Measurements from ENCODE around the gene PDZRN4.
"Not testable (repeated sequence)": the region's sequence is repeated elsewhere in the genome, so short reads cannot be mapped to it uniquely, and the experiment has no call there.

Gene PDZRN4

DNA sequence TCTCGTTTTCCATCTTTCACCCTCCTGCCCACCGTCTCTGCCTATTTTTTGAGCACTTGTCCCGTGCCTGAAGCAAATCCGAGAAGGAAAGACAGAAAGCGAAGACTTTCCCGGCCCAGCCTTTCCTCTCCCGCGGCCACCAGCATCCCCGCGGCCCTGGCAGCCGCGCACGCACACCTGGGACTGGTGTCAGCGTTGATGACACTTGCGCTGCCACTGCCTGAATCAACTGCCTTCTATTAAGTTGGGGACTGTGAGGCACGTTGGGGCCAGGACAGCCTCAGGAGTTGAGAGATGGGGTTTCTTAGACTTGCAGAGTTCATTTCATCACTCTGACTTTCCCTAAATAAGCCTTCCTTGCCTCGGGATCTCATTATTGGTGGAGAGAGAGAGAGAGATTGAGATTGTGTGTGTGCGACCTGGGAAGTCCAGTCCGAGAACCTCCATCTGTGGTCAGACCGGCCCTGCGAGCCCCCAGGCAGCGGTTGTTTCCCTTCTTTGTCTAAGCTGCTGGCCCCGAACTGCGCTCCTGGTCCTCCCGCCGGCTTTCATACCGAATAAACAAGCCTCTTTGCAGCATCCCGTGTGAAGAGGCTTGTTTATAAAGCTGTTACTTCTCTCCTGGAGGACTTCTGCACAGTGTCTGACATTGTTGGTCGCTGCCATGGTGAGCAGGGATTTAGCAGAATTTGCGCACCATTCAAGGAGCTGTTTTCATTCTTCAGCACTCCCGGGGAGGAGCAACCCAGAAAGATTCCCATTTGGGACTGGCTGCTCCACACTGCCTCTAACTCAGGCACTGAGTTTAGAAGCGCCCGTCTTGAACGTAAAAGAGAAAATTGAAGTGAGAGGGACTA, 1.5 kb downstream of the PDZRN4 start:
- H3K4me1 Mint-ChIP-seq = peaks cover 6% of the 10 kb centered on the region
- no peaks in the 10 kb centered on the region for H3K9me3 Mint-ChIP-seq
- DNase-seq (ENCODE audit: low spot score in 2 of 2) (no peak), ATAC-seq (replicated peaks; ENCODE audit: extremely low read depth, poor library complexity, severe bottlenecking) (no peak)
- H3K27ac Mint-ChIP-seq (ENCODE audit: low read depth) = no peak overlapping the region
- peaks cover 35% of the 10 kb centered on the region for H3K27me3 Mint-ChIP-seq
- H3K36me3 Mint-ChIP-seq (ENCODE audit: insufficient read depth) = no peaks in the 10 kb centered on the region
- no peak overlapping the region for H3K4me3 Mint-ChIP-seq

DNA sequence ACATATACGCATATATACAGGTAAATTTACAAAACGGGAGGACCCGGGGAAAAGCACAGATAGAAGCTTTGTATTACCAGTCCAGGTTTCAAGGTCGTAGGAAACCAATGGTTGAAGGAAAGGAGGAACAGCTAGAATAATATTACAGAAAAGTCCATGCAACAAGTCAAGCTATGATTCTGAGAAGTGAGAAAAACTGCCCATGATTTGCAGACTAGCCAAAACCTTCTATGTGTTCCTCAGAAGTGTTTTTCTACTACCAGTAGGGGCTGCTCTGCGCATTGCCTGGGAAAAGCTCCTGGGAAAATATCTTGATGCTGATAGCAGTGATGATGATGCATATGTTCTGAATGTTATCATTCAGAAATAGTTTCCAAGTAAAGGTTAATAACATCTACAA, 2.2 kb downstream of the PDZRN4 start:
- H3K4me3 Mint-ChIP-seq = no peak overlapping the region
- no peaks in the 10 kb centered on the region for H3K9me3 Mint-ChIP-seq
- peaks cover 6% of the 10 kb centered on the region for H3K4me1 Mint-ChIP-seq
- peaks cover 35% of the 10 kb centered on the region for H3K27me3 Mint-ChIP-seq
- ATAC-seq (replicated peaks; ENCODE audit: extremely low read depth, poor library complexity, severe bottlenecking) (no peak), DNase-seq (ENCODE audit: low spot score in 2 of 2) (no peak)
- H3K36me3 Mint-ChIP-seq (ENCODE audit: insufficient read depth) = no peaks in the 10 kb centered on the region
- H3K27ac Mint-ChIP-seq (ENCODE audit: low read depth) = no peak overlapping the region

DNA sequence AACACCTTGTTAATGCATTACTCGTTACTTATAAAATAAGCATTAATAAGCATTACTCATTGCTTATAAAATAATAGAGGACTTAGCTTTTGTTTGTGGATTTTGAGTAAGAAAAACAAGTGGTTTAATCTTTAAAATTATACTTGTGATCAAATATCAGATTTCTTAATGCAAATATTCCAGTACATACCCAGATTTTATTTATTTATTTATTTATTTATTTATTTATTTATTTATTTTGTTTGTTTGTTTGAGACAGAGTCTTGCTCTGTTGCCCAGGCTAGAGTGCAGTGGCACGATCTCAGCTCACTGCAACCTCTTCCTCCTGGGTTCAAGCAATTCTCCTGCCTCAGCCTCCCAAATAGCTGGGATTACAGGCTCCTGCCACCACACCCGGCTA, 3.4 kb downstream of the PDZRN4 start:
- not testable (repeated sequence) for H3K9me3 Mint-ChIP-seq; H3K4me1 Mint-ChIP-seq; DNase-seq (ENCODE audit: low spot score in 2 of 2); H3K27ac Mint-ChIP-seq (ENCODE audit: low read depth); H3K36me3 Mint-ChIP-seq (ENCODE audit: insufficient read depth); H3K4me3 Mint-ChIP-seq; ATAC-seq (replicated peaks; ENCODE audit: extremely low read depth, poor library complexity, severe bottlenecking)
- H3K27me3 Mint-ChIP-seq = peaks cover 34% of the 10 kb centered on the region

DNA sequence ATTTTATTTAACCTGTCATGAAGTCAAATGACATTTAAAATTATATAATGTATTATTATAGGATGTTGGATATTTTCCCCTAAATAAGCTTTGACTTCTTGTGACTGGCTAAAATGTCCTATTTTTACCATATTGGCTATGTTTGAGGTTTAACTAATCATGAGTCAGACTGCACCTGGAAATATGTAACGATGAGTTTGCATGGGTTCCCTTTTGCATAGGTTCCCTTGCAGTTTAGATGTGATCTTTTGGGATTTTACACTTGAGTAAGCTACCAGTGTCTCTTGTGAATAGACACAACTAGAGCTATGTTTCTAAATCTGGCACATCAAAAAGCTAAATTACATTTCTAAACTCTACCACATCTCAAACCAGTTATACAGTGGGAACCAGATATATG, 5.2 kb downstream of the PDZRN4 start:
- H3K36me3 Mint-ChIP-seq (ENCODE audit: insufficient read depth) = no peaks in the 10 kb centered on the region
- no peak for ATAC-seq (replicated peaks; ENCODE audit: extremely low read depth, poor library complexity, severe bottlenecking)
- H3K27me3 Mint-ChIP-seq = peaks cover 18% of the 10 kb centered on the region
- H3K27ac Mint-ChIP-seq (ENCODE audit: low read depth) = no peak overlapping the region
- H3K4me1 Mint-ChIP-seq = peaks cover 6% of the 10 kb centered on the region
- no peaks in the 10 kb centered on the region for H3K9me3 Mint-ChIP-seq
- no peak for DNase-seq (ENCODE audit: low spot score in 2 of 2)
- no peak overlapping the region for H3K4me3 Mint-ChIP-seq

DNA sequence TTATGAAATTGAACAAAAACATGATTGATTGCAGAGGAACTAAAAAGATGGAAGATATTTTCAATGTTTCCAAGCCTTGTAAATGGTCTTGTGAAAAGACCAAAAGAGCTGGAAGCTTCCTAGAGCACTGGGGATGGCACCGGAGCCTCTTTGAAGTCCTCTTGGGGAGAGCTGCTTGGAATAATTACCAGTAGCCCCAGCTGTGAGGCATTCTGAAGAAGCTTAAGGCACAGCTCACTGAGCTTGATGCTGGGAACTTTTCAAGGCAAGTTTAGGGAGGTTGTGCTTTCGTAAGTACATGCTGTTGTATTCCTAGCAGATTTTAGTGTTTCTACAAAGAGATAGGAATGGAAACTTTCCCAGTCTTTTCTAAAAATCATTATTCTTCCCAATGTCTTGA, 13.9 kb downstream of the PDZRN4 start:
- DNase-seq (ENCODE audit: low spot score in 2 of 2) (no peak), ATAC-seq (replicated peaks; ENCODE audit: extremely low read depth, poor library complexity, severe bottlenecking) (no peak)
- no peaks in the 10 kb centered on the region for H3K4me1 Mint-ChIP-seq
- no peaks in the 10 kb centered on the region for H3K9me3 Mint-ChIP-seq
- no peaks in the 10 kb centered on the region for H3K36me3 Mint-ChIP-seq (ENCODE audit: insufficient read depth)
- no peaks in the 10 kb centered on the region for H3K27me3 Mint-ChIP-seq
- no peak overlapping the region for H3K4me3 Mint-ChIP-seq
- no peak overlapping the region for H3K27ac Mint-ChIP-seq (ENCODE audit: low read depth)

DNA sequence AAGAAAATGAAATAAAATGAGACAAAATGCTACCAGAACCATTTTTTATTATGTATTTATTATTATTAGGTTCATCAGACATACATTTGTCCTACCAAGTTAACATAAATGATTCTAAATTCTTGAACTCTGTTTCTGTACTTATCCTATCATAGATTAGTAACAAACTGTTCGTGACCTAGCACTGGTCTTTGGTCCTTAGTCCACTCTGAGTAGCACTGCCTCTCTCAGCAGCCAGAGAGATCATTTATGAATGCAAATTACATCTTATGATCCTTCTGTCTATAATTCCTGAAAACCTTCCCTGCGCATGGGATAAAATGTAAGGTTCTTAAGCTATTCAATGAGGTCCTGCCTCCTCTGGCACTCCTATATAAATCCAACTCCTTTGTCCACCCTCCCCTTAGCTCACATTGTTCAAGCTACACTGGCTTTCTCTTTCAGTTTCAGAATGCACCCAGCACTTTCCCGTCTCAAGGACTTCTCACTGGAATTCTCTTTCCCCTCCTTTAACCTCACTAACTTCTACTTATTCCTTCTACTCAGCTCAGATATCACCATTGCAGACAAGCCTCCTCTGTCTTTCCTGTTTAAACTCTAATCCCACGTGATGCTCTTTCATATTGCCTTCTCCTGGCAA, 17.1 kb downstream of the PDZRN4 start:
- Mint-ChIP-seq H3K27me3 (no peaks in the 10 kb centered on the region), H3K36me3 (ENCODE audit: insufficient read depth) (no peaks in the 10 kb centered on the region), H3K9me3 (no peaks in the 10 kb centered on the region), H3K4me3 (no peak overlapping the region), H3K4me1 (no peaks in the 10 kb centered on the region), H3K27ac (ENCODE audit: low read depth) (no peak overlapping the region)
- DNase-seq (ENCODE audit: low spot score in 2 of 2) (no peak), ATAC-seq (replicated peaks; ENCODE audit: extremely low read depth, poor library complexity, severe bottlenecking) (no peak)

DNA sequence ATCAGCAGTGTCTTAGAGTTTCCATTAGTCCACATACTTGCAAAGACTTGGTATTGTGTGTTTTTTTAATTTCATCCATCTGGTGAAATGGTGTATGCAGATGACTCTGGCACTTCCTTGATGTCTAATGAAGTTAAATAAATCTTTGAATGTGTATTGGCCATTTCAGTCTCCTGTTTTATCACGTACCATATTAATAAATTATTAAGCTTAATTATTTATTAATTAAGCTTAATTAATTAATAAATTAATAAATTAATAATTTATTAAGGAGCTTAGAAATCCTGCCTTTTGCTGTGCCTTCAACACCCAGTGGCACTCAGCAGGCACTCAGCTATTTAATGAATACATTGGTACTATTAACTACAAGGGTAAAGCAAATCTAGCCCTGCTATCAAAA, 18.2 kb downstream of the PDZRN4 start:
- DNase-seq (ENCODE audit: low spot score in 2 of 2) (no peak), ATAC-seq (replicated peaks; ENCODE audit: extremely low read depth, poor library complexity, severe bottlenecking) (no peak)
- H3K4me3 Mint-ChIP-seq = no peak overlapping the region
- H3K4me1 Mint-ChIP-seq = no peaks in the 10 kb centered on the region
- no peaks in the 10 kb centered on the region for H3K27me3 Mint-ChIP-seq
- H3K36me3 Mint-ChIP-seq (ENCODE audit: insufficient read depth) = no peaks in the 10 kb centered on the region
- H3K9me3 Mint-ChIP-seq = no peaks in the 10 kb centered on the region
- no peak overlapping the region for H3K27ac Mint-ChIP-seq (ENCODE audit: low read depth)

DNA sequence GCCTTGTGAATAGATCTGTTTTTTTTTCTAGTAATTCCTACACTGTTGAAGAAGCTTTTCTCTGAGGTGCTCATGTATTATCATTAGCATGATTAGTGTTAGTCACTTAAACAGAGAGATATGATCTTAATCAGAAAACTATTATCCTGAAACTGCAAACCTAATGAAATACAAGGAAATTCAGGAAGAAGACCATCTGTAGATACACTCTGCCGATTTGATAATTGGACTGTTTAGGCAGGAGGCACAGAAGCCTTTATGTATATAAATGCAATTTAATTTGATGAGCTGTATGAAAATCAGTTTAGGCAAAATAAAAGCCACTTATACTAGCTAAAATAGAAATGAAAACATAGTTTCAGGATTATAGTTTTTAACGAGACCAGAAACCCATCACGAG, 23.3 kb downstream of the PDZRN4 start:
- Mint-ChIP-seq H3K27me3 (no peaks in the 10 kb centered on the region), H3K4me3 (no peak overlapping the region), H3K27ac (ENCODE audit: low read depth) (no peak overlapping the region), H3K9me3 (no peaks in the 10 kb centered on the region), H3K4me1 (no peaks in the 10 kb centered on the region), H3K36me3 (ENCODE audit: insufficient read depth) (no peaks in the 10 kb centered on the region)
- no peak for ATAC-seq (replicated peaks; ENCODE audit: extremely low read depth, poor library complexity, severe bottlenecking)
- no peak for DNase-seq (ENCODE audit: low spot score in 2 of 2)

DNA sequence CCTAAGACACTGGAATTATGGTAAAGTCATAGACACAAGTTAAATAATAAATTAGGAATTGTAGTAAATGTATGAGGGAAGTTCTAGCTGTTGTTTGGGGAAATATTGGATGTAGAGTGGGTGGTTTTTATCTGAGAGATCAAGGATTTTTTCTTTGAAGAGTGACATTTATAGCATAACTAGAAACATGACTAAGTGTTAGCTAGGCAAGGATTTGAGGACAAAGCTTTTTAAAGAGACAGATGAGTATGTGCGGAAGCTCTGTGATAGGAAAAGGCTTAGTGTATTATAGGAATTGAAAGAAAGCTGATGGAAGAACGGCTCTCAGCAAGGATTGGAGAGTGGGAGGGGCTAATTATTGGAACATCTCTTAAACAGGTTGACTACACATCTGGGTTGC, 24.5 kb downstream of the PDZRN4 start:
- Mint-ChIP-seq H3K9me3 (no peaks in the 10 kb centered on the region), H3K36me3 (ENCODE audit: insufficient read depth) (no peaks in the 10 kb centered on the region), H3K4me1 (no peaks in the 10 kb centered on the region), H3K27ac (ENCODE audit: low read depth) (no peak overlapping the region), H3K4me3 (no peak overlapping the region), H3K27me3 (no peaks in the 10 kb centered on the region)
- DNase-seq (ENCODE audit: low spot score in 2 of 2) = no peak
- no peak for ATAC-seq (replicated peaks; ENCODE audit: extremely low read depth, poor library complexity, severe bottlenecking)

DNA sequence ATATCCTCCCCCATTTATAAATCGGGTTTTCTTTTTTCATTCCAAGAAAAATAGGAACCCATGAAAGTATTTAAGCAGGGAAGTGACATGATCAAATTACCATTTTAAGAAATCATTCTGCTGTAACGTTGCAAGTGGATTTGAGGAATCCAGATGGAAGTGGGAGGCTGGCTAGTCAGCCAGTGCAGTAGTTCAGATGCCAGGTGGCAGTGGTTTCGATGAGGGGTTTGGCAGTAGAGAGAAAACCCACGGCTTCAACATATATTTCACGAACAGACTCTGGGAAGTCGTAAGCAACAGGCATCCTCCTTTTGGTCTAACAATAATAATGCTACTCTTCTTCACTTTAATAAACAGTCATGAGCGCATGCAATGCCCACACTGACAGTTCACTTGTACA, 25.0 kb downstream of the PDZRN4 start:
- DNase-seq (ENCODE audit: low spot score in 2 of 2) (no peak), ATAC-seq (replicated peaks; ENCODE audit: extremely low read depth, poor library complexity, severe bottlenecking) (no peak)
- no peaks in the 10 kb centered on the region for H3K27me3 Mint-ChIP-seq
- H3K36me3 Mint-ChIP-seq (ENCODE audit: insufficient read depth) = no peaks in the 10 kb centered on the region
- H3K4me1 Mint-ChIP-seq = no peaks in the 10 kb centered on the region
- H3K9me3 Mint-ChIP-seq = no peaks in the 10 kb centered on the region
- H3K27ac Mint-ChIP-seq (ENCODE audit: low read depth) = no peak overlapping the region
- no peak overlapping the region for H3K4me3 Mint-ChIP-seq

DNA sequence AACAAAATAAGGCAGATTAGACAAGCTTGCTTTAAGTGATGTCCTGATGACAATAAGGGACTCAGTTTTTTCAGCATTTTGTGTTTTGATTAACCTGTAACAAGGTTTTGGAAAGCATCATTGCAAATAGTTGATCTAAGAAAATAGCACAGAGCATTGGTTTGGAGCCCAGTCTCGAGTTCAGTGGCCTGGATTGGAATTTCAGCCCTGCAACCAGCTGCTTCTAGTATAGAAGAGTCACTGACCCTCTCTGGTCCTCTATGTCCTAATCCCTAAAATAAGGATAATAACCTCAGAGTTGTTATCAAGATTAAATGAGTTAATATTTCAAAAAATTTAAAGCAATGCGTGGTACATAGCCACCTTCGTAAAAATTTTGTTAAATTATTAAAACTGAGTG, 25.5 kb downstream of the PDZRN4 start:
- ATAC-seq (replicated peaks; ENCODE audit: extremely low read depth, poor library complexity, severe bottlenecking) (no peak), DNase-seq (ENCODE audit: low spot score in 2 of 2) (no peak)
- no peak overlapping the region for H3K27ac Mint-ChIP-seq (ENCODE audit: low read depth)
- H3K4me3 Mint-ChIP-seq = no peak overlapping the region
- H3K4me1 Mint-ChIP-seq = no peaks in the 10 kb centered on the region
- no peaks in the 10 kb centered on the region for H3K27me3 Mint-ChIP-seq
- no peaks in the 10 kb centered on the region for H3K36me3 Mint-ChIP-seq (ENCODE audit: insufficient read depth)
- H3K9me3 Mint-ChIP-seq = no peaks in the 10 kb centered on the region

DNA sequence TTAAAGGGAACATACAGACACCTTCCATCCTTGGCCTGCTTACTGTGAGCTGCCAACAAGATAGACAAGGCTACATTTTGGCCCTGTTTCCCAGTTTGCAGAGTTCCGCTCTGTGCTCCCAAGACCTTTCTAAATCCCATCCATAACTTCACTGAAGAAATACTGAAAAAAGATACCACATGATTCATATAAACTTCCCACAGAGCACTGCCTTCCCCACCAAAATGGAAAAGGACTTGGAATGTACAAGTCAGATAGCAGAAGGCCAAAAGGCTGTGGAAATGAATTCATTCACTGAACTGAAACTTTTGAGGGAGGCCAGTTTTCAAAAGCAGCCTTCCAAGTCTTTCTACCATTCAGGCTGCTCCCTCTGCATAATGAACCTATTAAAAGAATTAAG, 29.6 kb downstream of the PDZRN4 start:
- no peaks in the 10 kb centered on the region for H3K4me1 Mint-ChIP-seq
- no peaks in the 10 kb centered on the region for H3K36me3 Mint-ChIP-seq (ENCODE audit: insufficient read depth)
- H3K27ac Mint-ChIP-seq (ENCODE audit: low read depth) = no peak overlapping the region
- DNase-seq (ENCODE audit: low spot score in 2 of 2) (no peak), ATAC-seq (replicated peaks; ENCODE audit: extremely low read depth, poor library complexity, severe bottlenecking) (no peak)
- no peaks in the 10 kb centered on the region for H3K27me3 Mint-ChIP-seq
- no peak overlapping the region for H3K4me3 Mint-ChIP-seq
- no peaks in the 10 kb centered on the region for H3K9me3 Mint-ChIP-seq

DNA sequence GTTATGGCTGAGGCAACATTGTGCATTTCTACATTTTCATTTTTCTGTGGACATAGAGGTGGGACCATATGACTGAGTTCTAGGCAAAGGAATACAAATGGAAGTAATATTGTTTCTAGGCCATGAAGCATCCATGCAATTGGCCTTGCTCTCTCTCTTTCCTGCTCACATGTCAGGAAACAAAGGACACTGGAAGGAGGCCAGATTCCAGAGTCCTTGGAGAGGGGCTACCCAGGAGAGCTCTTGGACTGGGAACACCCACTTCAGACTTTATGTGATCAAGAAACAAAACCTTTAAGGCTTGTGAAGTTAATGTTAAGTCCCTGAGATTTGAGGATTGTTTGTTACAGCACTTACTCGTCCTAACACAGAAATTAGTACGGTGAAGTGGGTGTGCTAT, 32.8 kb downstream of the PDZRN4 start:
- no peak overlapping the region for H3K27ac Mint-ChIP-seq (ENCODE audit: low read depth)
- H3K4me1 Mint-ChIP-seq = no peaks in the 10 kb centered on the region
- DNase-seq (ENCODE audit: low spot score in 2 of 2) (no peak), ATAC-seq (replicated peaks; ENCODE audit: extremely low read depth, poor library complexity, severe bottlenecking) (no peak)
- H3K27me3 Mint-ChIP-seq = no peaks in the 10 kb centered on the region
- H3K4me3 Mint-ChIP-seq = no peak overlapping the region
- no peaks in the 10 kb centered on the region for H3K36me3 Mint-ChIP-seq (ENCODE audit: insufficient read depth)
- H3K9me3 Mint-ChIP-seq = no peaks in the 10 kb centered on the region

Data from central memory CD8-positive, alpha-beta T cell (primary cell).